Activated naive CD4-positive, alpha-beta T cell treated with Interleukin-2 at 50 U/mL for 16 hours (primary cell): ENCODE results near the gene MED29.

Experiments
- DNase-seq: peaks from one replicate; pipeline ENCODE4 v3.0.0-alpha.2; 2020

MED29 gene

DNA sequence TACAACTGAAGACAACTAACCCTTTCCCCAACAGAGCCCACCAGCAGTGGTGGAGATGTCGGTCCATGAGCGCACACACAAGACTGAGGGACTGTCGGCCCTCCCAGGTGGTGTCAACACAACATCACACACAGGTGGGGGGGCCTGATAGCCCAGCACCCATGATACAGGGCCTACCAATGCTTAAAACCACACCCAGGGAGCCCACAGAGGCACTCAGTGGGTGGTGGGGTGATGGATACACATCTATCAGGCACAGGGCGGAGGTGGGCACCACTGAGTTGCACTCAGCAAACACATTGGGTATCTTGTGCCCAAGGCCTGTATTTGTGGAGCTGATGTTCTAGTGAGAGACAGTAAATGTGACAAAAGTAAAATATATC is 8.5 kb downstream of the MED29 start:
- DNase-seq, result no peak

DNA sequence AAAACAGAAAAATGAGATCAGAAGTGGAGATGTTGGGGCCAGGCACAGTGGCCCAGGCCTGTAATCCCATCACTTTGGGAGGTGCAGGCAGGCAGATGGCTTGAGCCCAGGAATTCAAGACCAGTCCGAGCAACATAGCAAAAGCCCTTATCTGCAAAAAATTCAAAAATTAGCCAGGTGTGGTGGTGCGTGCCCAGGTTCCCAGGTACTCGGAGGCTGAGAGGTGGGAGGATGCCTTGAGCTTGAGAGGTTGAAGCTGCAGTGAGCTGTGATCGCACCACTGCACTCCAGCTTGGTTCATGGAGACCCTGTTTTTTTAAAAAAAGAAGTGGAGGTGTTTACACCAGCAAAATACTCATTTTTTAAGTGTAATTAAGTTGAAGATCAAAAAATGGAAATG is 8.9 kb downstream of the MED29 start:
- DNase-seq, result no peak

DNA sequence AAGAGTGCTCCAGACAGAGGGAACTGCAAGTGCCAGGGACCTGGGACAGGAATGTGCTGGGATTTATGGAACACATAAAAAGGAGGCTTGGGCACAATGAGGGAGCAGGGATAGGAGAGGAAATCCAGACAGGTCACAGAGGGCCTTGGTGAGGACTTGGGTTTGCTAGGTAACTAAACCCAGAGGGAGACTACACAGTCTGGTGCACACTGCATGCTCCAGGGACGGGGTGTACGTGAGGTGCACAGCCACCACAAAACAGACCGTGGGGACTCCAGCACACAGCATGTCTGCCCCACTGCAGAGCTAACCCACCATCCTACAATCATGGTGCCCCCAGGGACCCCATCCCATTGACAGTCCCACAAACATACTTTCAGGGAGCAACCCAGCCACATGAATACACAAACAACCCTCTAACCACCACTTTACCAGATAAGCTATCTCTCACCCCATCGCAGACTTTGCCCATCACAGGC is 9.9 kb downstream of the MED29 start:
- DNase-seq, result no peak

DNA sequence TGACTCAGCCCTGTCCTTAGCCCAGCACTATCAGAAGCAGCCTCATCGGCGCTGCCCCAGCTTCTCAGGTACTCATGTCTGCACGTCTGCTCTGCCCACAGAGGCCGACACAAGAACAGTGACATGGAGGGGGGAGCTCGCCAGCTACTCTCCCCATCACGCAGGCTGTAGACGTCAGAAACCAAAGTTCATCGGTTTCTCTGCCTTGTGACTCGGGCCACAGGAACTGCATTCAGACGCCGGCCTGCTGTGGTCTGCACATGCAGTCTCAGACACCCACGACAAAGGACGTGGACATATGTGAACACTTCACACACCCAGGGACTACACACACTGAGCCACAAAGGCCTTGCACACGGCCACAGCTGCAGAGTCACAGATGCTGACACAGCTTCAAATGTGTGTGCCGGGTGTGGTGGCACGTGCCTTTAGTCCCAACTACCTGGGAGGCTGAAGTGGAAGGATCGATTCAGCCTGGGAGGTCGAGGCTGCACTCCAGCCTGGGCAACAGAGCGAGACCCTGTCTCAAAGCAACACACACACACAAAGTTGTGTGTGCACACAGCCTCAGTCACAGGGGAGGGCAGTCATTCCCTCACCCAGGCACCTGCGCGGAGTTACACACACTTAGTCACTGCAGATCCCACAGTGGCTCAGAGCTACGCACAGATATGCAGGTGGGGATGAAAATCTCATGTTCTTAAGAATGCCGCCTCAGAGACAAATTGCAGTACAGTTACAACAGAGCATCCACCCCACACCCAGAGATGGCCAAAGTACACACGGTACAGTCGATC is 10.6 kb downstream of the MED29 start:
- DNase-seq, result peak; percentile 84

DNA sequence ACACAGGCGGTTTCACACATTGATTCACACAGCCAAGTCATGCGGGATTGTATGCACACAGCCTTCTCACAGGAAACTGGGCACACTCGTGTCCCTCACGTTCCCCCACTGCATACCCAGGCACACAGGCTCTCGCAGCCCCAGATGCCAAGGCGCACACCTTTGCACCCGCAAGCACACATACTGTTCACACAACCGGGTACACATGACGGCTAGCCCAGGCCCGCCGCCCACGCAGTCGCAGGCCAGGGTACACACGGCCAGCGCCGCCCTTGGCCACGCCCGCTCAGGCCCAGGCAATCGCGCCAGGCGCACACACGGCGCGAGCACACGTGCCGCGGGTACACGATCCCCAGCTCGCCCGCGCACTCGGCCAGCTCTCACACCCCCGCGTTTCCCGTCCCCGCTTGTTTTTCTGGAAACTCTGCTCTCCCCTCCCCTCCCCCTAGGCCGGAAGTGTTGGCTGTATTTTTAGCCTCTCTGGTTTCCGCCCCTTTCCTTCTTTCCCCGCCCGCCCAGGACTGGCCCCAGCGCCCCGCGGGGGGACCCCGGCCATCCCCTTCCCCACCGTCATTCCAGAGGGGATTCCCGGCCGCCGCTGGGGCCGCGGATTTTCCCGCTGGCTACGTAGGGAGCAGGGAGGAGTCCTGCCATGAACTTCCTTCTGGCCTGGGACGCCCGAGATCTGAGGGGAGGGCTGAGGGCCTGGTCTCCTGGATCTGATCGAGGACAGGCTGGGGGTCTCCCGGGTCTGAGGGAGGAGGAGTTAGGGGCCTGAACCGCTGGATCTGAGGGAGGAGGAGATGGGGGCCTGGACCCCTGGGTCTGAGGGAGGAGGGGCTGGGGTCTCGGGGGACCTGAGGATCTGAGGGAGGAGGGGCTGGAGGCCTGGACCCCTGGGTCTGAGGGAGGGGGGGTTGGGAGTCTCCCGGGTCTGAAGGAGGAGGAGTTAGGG is 11.4 kb downstream of the MED29 start:
- peak; percentile 86 for DNase-seq

DNA sequence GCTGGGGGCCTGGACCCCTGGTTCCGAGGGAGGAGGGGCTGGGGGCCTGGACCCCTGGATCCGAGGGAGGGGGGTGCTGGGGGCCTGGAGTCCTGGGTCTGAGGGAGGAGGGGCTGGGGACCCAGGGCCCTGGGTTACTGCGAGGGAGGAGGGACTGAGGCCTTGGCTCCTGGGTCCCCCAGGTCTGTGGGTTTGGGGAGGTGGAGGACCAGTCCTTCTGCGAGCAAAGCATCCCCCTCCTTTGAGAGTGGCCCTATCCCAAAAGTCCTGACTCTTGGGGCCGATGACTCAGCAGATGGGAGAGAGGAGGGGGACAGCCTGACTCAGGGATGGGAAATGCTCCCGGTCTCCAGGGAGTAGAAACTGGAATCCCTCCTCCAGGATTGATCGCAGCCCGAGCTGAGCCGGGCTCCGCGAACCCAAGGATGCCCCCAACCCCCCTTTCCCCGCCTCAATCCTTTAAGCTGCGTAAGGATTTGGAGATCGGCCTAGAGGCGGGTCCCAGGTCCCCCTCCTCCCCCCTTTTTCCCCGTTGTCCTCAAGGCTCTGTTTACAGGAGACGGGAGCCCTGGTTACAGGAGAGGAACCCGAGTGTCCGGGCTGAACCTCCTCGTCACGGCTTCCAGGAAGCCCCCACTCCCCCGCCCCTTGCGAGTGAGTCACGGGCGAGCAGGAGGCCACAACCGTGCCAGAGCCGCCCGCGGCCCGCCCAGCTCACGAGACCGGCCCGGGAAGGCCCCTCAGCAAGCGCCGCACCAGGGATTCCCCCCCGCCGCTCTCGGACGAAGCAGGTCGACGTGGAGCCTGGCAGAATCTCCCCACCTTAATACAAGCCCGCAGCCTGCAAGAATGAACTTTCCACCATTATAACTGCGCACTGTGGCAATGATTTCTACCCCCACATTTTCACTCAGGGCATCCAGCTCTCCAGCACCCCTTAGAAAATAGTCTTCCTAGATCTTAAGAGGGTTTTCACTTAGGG is 12.4 kb downstream of the MED29 start:
- DNase-seq, result peak; percentile 98

DNA sequence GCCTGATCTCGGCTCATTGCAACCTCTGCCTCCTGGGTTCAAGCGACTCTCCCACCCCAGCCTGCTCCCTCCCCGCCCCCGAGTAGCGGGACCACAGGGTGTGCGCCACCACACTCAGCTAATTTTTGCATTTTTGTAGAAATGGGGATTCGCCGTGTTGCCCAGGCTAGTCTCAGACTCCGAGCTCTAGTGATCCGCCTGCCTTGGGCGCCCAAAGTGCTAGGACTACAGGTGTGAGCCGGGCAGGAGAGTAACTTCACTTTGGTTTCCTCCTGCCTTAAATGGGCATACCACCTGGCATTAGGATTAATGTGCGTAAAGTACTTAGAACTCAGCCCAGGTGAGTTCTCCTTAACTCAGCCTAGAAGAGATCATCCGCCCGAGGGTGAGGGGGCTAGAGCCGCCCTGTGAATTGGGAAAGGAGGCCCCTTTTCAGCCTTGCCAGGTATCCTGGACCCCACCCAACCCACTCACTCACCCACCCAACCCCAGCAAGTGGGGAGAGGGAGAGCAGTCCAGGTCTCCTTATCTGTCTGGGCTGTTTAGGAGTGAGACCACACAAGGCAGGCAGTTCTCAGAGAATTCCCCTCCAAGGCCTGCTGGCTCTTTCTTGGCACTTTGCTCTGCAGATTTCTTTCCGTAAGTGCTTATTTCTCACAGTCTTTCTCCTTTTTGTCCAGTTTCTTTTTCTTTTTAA is 14.2 kb downstream of the MED29 start:
- DNase-seq, result no peak

DNA sequence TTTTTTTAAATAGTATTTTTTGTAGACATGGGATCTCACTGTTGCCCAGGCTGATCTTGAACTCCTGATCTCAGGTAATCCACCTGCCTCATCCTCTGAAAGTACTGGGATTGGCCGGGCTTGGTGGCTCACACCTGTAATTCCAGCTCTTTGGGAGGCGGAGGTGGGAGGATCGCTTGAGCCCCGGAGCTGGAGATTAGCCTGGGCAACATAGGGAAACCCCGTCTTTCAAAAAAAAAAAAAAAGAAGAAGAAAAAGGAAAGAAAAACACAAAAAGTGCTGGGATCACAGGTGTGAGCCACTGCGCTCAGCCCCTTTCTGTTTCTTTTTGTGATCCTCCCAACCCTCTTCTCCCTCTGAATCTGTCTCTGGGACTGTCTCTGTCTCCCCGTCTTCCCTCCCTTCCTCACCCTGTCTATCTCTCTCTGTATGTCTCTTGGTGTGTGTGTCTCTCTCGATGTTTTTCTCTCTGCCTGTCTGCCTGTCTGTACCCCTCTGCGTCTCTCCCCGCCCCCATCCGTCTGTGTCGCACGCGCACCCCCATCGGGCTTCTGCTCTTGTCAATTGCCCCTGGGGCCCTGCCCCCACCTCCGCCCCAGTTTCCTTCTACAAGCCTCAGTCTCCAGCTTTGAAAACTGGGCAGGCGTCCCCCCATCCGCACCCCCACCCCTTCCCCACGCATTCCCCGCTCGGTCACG is 14.9 kb downstream of the MED29 start:
- peak; percentile 83 for DNase-seq

DNA sequence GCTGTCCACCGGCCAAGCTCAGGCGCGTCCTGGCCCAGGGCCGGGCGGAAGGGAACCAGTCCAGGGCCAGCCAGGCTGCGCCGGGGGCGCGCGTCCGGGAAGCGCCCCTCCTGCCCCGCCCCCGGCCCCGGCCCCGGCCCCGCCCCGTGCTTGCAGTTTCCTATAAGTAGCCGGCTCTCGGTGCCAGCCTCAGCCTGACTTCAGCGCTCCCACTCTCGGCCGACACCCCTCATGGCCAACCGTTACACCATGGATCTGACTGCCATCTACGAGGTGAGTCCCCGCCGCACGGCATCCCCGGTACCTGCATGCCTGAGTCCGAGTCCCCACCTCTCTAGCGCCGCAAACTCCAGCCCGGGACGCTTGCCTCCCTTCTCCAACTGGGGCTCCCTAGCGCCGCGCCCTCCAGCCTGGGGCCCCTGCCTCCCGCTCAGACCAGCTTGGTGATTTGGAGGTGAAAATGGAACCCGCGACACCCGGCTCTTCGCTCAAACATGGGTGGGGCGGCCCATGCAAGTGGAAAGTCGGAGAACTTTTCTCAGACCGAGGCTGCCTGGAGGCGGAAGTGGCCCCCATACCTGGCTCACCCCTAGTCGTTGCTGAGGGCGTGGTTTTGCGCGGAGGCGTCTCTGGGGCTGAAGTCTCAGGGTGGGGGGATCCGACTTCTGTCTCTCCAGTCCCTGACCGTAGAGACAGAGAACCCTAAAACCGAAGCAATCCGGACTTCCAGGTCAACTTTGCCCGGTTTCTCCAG is 15.7 kb downstream of the MED29 start, which contains the start of gene ZFP36:
TSS of gene ZFP36 (plus strand) at position 192 of the 754 bp plus-strand sequence. CDS start at position 250, 58 bp downstream.
- DNase-seq, result peak; percentile 84

DNA sequence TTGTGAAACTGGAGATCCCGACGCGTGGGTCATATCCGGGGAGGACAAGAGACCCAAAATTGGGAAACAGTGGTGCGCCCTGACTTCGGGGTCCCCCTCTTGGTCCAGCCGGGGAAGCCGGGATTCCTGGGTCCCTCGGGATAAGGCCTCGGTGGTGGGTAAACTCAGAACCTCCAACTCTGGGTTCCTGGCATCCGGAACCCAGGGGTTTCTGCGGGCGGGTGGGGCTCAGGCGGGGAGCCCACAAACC is 16.2 kb downstream of the MED29 start:
- DNase-seq, result no peak

DNA sequence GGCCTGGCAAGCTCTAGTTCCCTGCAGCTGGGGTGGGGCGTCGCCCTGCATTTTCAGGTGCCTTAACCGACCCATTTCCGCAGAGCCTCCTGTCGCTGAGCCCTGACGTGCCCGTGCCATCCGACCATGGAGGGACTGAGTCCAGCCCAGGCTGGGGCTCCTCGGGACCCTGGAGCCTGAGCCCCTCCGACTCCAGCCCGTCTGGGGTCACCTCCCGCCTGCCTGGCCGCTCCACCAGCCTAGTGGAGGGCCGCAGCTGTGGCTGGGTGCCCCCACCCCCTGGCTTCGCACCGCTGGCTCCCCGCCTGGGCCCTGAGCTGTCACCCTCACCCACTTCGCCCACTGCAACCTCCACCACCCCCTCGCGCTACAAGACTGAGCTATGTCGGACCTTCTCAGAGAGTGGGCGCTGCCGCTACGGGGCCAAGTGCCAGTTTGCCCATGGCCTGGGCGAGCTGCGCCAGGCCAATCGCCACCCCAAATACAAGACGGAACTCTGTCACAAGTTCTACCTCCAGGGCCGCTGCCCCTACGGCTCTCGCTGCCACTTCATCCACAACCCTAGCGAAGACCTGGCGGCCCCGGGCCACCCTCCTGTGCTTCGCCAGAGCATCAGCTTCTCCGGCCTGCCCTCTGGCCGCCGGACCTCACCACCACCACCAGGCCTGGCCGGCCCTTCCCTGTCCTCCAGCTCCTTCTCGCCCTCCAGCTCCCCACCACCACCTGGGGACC is 16.6 kb downstream of the MED29 start:
- DNase-seq, result peak; percentile 61

DNA sequence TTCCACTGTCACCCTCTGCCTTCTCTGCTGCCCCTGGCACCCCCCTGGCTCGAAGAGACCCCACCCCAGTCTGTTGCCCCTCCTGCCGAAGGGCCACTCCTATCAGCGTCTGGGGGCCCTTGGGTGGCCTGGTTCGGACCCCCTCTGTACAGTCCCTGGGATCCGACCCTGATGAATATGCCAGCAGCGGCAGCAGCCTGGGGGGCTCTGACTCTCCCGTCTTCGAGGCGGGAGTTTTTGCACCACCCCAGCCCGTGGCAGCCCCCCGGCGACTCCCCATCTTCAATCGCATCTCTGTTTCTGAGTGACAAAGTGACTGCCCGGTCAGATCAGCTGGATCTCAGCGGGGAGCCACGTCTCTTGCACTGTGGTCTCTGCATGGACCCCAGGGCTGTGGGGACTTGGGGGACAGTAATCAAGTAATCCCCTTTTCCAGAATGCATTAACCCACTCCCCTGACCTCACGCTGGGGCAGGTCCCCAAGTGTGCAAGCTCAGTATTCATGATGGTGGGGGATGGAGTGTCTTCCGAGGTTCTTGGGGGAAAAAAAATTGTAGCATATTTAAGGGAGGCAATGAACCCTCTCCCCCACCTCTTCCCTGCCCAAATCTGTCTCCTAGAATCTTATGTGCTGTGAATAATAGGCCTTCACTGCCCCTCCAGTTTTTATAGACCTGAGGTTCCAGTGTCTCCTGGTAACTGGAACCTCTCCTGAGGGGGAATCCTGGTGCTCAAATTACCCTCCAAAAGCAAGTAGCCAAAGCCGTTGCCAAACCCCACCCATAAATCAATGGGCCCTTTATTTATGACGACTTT is 17.4 kb downstream of the MED29 start:
- DNase-seq, result peak; percentile 25

DNA sequence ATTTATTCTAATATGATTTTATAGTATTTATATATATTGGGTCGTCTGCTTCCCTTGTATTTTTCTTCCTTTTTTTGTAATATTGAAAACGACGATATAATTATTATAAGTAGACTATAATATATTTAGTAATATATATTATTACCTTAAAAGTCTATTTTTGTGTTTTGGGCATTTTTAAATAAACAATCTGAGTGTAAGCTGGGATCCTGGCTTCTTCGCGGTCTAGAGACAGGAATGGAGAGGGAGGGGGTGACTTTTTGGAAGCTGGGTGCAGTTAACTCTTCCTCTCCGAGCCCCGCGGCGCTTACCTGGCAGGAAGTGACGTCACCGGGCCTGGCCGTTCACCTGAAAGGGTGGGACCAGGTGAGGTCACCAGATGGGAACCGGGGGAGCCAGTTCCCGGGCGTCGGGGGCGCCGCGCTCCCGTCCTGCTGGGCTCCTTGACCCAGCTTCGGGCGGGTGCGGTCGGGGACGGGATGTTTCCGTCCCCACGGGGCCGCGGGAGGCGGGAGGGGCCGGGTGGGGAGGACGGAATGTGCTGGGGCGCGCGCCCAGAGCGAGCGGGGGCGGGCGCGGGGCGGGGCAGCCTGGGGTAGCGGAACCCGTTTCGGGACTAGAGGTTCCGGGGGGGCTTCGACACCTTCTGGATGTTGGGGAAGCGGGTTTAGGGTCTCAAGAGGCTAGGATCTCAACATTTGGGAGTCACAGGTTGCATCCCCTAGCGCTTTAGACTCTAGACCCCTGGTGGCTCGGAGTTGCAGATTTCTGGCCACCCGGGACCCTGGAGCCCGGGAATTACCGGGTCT is 18.2 kb downstream of the MED29 start:
- peak; percentile 77 for DNase-seq

DNA sequence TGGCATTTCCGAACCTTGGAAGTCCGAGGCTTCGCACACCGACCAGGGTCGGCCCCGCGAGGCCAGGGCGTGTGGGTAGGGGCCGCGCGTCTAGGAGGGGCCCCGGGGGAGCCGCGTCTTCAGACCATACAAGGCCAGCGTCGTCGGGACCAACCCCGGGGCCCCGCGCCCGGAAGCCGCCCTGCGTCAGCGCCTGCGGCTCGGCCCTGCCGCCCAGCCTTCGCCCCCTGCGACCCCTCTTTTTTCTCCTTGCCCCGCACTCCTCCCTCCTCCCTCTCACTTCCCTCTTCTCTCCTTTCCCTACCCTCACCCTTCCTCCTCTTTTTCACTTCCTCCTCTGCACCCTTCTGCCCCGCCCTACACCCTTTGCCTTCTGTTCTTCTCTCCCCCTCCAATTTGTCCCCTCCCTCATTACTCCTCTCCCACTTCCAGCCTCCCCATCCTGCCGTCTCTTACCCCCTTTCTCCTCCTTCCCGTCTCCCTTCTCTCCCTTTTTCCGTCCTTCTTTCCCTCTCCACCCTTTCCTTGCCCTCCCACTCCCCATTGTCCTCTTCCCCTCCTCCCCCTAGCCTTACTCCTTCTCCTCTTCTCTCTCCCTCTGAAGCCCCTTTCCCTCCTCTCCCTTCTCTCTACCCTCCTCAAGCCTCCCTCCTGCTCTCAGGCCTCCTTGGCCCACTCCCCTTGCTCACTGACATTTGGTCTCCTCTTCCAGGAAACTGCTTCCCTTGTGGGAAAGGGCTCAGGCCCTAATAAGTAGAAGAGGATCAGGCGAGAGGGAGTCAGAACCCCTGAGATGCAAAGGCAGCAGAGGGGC is 19.0 kb downstream of the MED29 start:
- peak; percentile 65 for DNase-seq

DNA sequence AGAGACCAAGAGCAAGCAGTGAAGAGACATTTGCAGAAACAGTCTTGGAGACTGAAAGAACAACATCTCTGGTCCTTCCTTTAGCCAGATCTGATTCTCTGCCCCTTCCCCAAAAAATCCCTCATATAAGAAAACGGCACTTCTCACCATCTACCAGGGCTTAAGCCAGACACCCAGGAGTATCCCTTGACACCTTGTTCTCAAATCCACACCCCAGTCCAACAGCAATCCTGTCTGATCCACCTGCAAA is 19.6 kb downstream of the MED29 start:
- no peak for DNase-seq

DNA sequence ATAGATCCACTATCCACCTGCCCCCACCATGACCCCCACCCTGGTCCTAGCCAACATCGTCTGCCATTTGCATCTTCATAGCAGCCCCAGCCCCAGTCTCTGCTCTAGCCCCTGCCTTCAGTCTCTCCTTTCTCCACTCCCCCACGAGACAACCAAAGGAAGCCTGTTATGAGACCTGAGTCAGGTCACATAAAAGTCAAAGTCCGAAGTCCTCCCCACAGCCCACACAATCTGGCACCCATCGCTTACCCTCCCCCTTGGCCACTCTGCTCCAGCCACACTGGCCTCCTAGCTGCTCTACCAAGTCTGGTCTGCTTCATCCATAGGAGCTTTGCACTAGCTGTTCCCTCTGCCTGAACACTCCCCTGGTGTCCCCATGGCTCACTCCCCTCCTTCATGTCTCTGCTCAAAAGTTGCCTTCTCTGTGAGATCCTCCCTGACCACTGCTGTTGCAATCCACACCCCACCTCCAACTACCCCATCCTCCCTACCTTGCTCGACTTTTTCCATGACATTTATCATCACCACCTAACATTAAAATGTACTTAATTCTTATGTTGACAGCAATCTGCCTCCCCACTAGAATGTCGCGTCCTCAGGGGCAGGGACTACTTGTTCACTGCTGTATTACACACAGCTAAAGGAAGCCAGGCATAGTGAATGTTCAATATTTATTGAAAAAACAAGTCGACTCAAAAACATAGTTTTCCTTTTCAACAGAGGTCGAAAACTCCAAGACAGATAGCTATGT is 20.1 kb downstream of the MED29 start:
- no peak for DNase-seq

DNA sequence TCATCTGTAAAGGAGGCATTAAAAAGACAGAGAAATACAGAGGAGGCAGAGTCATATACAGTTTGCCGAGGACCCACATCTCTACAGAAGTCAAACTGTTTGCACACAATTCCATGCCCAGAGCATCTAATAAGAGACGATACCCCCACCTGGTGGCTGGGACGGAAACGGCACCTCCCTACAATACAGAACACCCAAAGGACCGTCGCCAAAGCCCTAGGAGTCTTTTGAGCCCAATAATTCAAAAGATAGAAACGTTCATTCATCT is 20.6 kb downstream of the MED29 start:
- peak; percentile 90 for DNase-seq
